22Rv1 (cell line): ENCODE results near the gene DPM3.

Experiments used
- H3K27ac ChIP-seq: fragments of 450-650 bp; 2 replicates; pipeline ENCODE4 v1.5.1; 2017
- ZFX ChIP-seq: fragments of 450-650 bp; IDR thresholded peaks from 2 replicates; pipeline ENCODE4 v1.6.1; 2017; ENCODE audit warnings: antibody characterized with exemption, borderline replicate concordance
- TF ChIP-seq, protein P1 (sequence below): fragments of 450-650 bp; IDR thresholded peaks from 2 replicates; pipeline ENCODE4 v1.5.1; 2017; ENCODE audit warnings: mild to moderate bottlenecking

The DPM3 gene

DNA sequence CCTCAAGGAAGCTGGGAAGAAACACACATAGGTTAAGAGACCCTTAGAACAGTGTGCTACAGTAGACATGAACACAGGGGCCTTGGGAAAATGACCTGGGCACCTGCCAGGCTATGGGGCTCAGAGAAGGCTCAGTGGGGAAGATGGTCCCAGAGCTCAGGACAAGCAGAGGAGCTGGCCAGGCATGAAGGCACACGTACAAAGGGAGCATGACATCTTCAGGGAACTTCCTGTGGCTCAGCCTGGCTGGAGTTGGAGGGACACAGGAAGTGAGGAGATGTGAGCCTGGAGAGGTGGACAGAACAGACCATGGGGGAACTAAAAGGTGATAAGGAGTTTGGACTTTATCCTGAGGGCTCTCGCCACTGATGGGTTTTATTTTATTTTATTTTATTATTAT lies 8.5 kb downstream of the DPM3 start:
- peak overlapping the region; percentile 99 for H3K27ac ChIP-seq
- no peak for TF ChIP-seq ZFX
- TF ChIP-seq, protein P1, sequence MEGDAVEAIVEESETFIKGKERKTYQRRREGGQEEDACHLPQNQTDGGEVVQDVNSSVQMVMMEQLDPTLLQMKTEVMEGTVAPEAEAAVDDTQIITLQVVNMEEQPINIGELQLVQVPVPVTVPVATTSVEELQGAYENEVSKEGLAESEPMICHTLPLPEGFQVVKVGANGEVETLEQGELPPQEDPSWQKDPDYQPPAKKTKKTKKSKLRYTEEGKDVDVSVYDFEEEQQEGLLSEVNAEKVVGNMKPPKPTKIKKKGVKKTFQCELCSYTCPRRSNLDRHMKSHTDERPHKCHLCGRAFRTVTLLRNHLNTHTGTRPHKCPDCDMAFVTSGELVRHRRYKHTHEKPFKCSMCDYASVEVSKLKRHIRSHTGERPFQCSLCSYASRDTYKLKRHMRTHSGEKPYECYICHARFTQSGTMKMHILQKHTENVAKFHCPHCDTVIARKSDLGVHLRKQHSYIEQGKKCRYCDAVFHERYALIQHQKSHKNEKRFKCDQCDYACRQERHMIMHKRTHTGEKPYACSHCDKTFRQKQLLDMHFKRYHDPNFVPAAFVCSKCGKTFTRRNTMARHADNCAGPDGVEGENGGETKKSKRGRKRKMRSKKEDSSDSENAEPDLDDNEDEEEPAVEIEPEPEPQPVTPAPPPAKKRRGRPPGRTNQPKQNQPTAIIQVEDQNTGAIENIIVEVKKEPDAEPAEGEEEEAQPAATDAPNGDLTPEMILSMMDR, result no peak

DNA sequence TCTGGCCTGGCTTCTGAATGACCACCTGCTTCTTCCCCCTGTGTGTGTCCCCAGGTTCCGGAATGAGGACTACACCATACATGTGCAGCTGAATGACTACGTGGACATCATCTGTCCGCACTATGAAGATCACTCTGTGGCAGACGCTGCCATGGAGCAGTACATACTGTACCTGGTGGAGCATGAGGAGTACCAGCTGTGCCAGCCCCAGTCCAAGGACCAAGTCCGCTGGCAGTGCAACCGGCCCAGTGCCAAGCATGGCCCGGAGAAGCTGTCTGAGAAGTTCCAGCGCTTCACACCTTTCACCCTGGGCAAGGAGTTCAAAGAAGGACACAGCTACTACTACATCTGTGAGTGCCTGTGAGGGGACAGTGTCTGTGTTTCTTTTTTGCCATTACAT lies 9.0 kb downstream of the DPM3 start:
- TF ChIP-seq, protein P1, result no peak
- TF ChIP-seq ZFX, result no peak
- peak overlapping the region; percentile 99 for H3K27ac ChIP-seq

DNA sequence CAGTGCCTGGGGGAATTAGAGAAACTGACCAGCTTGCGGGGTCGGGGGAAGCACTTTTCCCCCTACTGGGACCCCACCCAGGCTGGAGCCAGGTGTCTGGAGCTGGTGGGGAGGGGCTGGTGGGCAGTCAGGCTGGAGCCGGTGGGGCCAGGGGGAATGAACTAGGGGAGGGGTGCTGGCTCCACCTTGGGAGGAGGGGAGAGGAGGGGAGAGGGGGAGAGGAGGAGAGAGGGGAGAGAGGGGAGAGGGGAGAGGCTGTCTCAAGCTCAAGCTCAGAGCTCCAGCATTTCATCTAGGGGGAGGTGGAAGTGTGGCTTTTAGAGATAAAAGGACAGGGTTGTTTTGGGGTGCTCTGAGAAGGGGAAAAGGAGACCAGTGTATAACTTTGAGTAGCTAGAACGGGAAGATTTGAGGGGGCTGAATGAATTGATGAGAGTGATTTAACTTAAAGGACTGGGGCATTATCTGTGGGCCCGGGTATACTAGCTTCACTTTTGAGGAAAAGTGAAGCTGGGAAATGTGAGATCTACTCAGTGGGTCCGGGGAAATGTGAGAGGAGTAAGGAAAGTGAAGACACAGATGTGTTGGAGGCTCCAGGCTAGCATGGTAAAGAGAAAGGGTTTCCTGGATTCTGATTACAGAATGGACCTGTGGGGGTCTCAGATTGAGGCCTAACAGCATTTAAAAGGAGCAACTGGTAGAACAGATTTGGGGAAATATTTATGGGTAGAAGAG lies 9.9 kb downstream of the DPM3 start:
- peak overlapping the region; percentile 99 for H3K27ac ChIP-seq

DNA sequence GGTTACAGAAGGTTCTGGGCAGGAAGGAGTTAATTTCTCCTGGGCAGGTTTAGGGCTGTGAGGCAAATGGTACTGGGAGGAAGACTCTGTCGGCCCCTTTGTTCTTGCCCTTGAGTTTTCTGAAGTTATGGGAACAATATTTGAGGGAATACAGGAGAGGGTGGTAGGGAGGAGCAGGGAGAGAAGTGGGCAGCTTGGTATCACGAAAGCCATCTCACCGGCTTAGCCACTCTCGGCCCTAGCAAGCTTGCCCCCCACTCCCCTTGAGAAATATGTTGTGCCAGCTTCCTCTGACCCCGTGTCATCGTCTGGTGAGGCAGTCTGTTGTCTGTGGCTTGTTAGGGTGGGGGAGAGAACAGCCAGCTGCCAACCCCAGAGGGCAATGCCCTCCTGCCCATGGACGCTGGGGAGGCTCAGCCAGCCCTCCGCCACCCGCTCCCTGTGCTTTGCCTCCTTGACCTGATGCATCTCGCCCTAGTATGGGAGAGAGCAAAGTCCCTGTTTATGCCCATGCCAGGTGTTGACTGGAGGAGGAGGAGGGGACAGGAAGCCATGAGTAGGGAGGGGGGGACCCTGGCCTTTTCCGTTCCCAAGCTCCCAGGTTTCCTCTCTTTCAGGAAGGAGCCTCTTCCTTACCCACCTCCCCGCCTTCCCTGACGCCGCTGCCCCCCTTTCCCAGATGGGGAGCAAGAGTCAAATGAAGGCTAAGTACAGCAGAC lies 11.4 kb downstream of the DPM3 start:
- no peak for TF ChIP-seq ZFX
- TF ChIP-seq, protein P1, result no peak
- H3K27ac ChIP-seq, result peak overlapping the region; percentile 99

More for the DNA sequence above, 9.9 kb downstream of the DPM3 start:
- TF ChIP-seq, protein P1, result no peak
- TF ChIP-seq ZFX, result no peak

DNA sequence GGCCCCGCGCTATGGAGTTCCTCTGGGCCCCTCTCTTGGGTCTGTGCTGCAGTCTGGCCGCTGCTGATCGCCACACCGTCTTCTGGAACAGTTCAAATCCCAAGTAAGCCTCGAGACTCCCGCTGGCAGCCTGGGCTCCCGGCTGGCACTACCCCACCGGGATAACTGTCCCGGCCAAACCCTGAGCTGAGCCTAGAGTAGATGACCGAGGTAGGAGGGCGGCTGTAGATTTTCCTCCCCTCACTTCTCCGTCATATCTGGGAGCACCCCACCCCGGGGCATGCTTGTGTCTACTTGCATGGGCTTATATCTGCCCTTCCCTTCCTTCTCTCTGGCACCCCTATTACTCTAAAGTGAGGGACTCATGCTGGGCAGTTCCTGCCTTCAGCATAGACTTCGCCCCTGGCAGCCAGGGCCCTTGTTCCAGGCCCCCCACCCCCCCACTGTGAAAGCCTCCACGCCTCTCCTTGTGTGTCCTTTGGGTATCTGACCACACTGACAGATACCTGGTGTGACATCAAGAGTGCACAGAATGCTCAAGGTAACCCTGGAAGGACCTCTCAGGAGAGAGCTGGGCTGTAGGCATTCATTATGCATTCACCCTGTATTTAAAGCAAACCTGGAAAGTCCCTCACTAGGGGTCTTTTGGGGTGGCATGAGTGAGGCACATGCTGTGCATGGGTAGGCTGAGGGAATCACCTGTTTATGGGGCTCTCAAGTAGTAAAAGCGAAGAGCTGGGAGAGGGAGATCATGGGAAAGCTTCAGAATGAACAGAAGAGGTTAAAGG lies 12.2 kb downstream of the DPM3 start:
- TF ChIP-seq, protein P1, result no peak
- no peak for TF ChIP-seq ZFX
- peak overlapping the region; percentile 99 for H3K27ac ChIP-seq

DNA sequence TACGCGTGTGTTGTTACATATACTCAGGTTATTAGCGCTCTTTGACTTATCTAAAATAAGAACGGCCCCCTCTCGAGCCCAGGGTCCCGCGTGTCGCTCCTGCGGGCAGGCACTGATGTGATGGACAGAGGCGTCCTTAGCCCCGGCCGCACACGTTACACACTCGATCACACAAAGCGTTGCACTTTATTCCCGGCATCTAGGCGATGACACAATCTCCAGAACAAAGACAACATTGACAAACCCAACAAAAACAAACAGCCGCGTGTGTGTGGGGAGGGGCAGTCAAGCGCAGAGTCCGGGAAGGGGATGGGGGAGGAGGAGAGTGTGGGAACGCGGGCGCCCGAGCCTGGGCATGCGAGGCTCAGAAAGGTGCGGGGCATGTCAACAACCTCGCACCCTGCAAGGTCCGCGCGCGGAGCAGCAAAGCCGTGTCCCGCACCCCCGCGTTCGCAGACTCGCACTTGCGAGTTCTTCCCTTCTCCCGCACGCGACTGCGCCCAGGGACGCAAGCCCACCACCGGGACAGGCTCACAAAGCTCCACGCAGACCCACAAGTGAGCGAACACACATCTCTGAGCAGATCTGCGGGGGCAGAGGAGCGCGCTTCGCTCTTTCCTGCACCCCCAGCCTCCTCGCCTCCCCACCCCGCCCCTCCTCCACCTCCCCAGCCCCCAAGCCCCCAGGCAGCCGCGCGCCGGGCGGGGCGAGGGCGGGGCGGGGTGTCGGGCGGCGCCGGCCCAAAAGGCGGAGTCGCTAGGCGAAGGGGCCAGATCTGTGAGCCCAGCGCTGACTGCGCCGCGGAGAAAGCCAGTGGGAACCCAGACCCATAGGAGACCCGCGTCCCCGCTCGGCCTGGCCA lies 13.0 kb downstream of the DPM3 start, which contains the start of gene EFNA1:
Gene EFNA1, plus strand, starts transcription at position 772 of the 862 bp plus-strand sequence. CDS start 102 bp downstream, outside the sequence.
- H3K27ac ChIP-seq, result peak within 1 kb of the TSS; percentile 99
- TF ChIP-seq, protein P1, result no peak
- TF ChIP-seq ZFX, result no peak
